GM12892 (cell line): ENCODE measurements around the gene ZFYVE21.
"Not testable (repeated sequence)": the region's sequence is repeated elsewhere in the genome, so short reads cannot be mapped to it uniquely, and the experiment has no call there.

Source experiments
- DNase-seq: peaks from one replicate; pipeline ENCODE4 v3.0.0; 2011; ENCODE audit not compliant: insufficient read length
- FAIRE-seq: peaks from 2 replicates; lab custom pipeline; 2011; peaks lifted over from hg19 to GRCh38; lab: Jason Lieb, UNC
- POLR2A ChIP-seq: IDR thresholded peaks from 2 replicates; pipeline ENCODE4 v1.6.1; 2011; ENCODE audit warnings: low read depth, low read length, control low read depth
- POLR2AphosphoS5 ChIP-seq: IDR thresholded peaks from 2 replicates; pipeline ENCODE4 v1.6.1; 2011; ENCODE audit warnings: low read depth, low read length, control low read depth
- TAF1 ChIP-seq: IDR thresholded peaks from 2 replicates; pipeline ENCODE4 v1.6.1; 2011; ENCODE audit warnings: low read depth, mild to moderate bottlenecking, control low read depth, low read length, borderline replicate concordance

The ZFYVE21 gene

GRCh38 chr14:103684471-103684870 lies 31.1 kb upstream of the ZFYVE21 start:
- FAIRE-seq, result no peak
- no peak for TF ChIP-seq TAF1
- no peak for TF ChIP-seq POLR2A
- TF ChIP-seq POLR2AphosphoS5, result no peak
- DNase-seq, result no peak

- no peak for TF ChIP-seq POLR2AphosphoS5
- no peak for TF ChIP-seq TAF1
- TF ChIP-seq POLR2A, result no peak
- no peak for DNase-seq
- FAIRE-seq, result no peak
Observed at GRCh38 chr14:103684871-103685270, 30.7 kb upstream of the ZFYVE21 start.

- no peak for FAIRE-seq
- no peak for DNase-seq
- TF ChIP-seq POLR2AphosphoS5 (no peak), POLR2A (no peak), TAF1 (no peak)
Observed at GRCh38 chr14:103685276-103686211, 30.1 kb upstream of the ZFYVE21 start.

- DNase-seq (no peak), FAIRE-seq (no peak)
- no peak for TF ChIP-seq POLR2AphosphoS5
- no peak for TF ChIP-seq TAF1
- no peak for TF ChIP-seq POLR2A
Observed at GRCh38 chr14:103686831-103687485, 28.7 kb upstream of the ZFYVE21 start.

GRCh38 chr14:103687712-103688111 lies 27.9 kb upstream of the ZFYVE21 start:
- TF ChIP-seq TAF1, result no peak
- TF ChIP-seq POLR2AphosphoS5, result no peak
- no peak for TF ChIP-seq POLR2A
- FAIRE-seq (no peak), DNase-seq (no peak)

- no peak for DNase-seq
- no peak for FAIRE-seq
- no peak for TF ChIP-seq POLR2AphosphoS5
- TF ChIP-seq POLR2A, result no peak
- TF ChIP-seq TAF1, result no peak
Observed at GRCh38 chr14:103688441-103688840, 27.2 kb upstream of the ZFYVE21 start.

GRCh38 chr14:103688906-103689902 lies 26.4 kb upstream of the ZFYVE21 start:
- no peak for TF ChIP-seq POLR2AphosphoS5
- TF ChIP-seq TAF1, result no peak
- TF ChIP-seq POLR2A, result no peak
- FAIRE-seq (peak; percentile 21), DNase-seq (no peak)

- peak; percentile 65 for FAIRE-seq
- TF ChIP-seq POLR2A (no peak), TAF1 (no peak), POLR2AphosphoS5 (no peak)
- DNase-seq, result no peak
Observed at GRCh38 chr14:103690332-103690731, 25.3 kb upstream of the ZFYVE21 start.

GRCh38 chr14:103691655-103692054 lies 24.0 kb upstream of the ZFYVE21 start:
- not testable (repeated sequence) for FAIRE-seq, DNase-seq

GRCh38 chr14:103692159-103692558 lies 23.5 kb upstream of the ZFYVE21 start:
- DNase-seq (no peak), FAIRE-seq (no peak)
- TF ChIP-seq POLR2AphosphoS5 (no peak), TAF1 (no peak), POLR2A (no peak)

- TF ChIP-seq POLR2A (no peak), TAF1 (no peak)
- DNase-seq (no peak), FAIRE-seq (no peak)
Observed at GRCh38 chr14:103692871-103693270, 22.7 kb upstream of the ZFYVE21 start.

- TF ChIP-seq POLR2A (no peak; the same call in 1 of the 2 replicates), POLR2AphosphoS5 (no peak), TAF1 (no peak)
- FAIRE-seq (no peak), DNase-seq (no peak)
Observed at GRCh38 chr14:103693515-103693914, 22.1 kb upstream of the ZFYVE21 start.
